BE2C (cell line): Measurements from ENCODE around the gene GLT6D1.

Experiments
- DNase-seq: peaks from one replicate; pipeline ENCODE4 v3.0.0-alpha.2; 2020
- H3K27me3 ChIP-seq: fragments of 250-450 bp; sonication (Bioruptor Pico); 2 replicates; pipeline ENCODE4 v1.5.1; 2020; ENCODE audit warnings: mild to moderate bottlenecking
- H3K36me3 ChIP-seq: fragments of 250-450 bp; sonication (Bioruptor Pico); 2 replicates; pipeline ENCODE4 v1.5.1; 2020; ENCODE audit warnings: mild to moderate bottlenecking
- H3K4me1 ChIP-seq: fragments of 250-450 bp; sonication (Bioruptor Pico); 2 replicates; pipeline ENCODE4 v1.5.1; 2020
- H3K4me3 ChIP-seq: 2 replicates; pipeline ENCODE4 v1.5.1; 2011; ENCODE audit warnings: low read depth, low read length
- H3K9me3 ChIP-seq: fragments of 250-450 bp; sonication (Bioruptor Pico); 2 replicates; pipeline ENCODE4 v1.5.1; 2020
- CTCF ChIP-seq: IDR thresholded peaks from 2 replicates; pipeline ENCODE4 v1.5.1; 2012; ENCODE audit warnings: mild to moderate bottlenecking, low read depth, low read length

Gene GLT6D1

GRCh38 chr9:135616619-135617537, 22.5 kb downstream of the GLT6D1 start:
- H3K4me1 ChIP-seq, result no peaks in the 10 kb centered on the region; the same call in 1 of the 2 replicates
- no peaks in the 10 kb centered on the region for H3K36me3 ChIP-seq
- H3K9me3 ChIP-seq, result no peaks in the 10 kb centered on the region
- no peak overlapping the region for H3K4me3 ChIP-seq
- DNase-seq, result no peak
- no peak for TF ChIP-seq CTCF
- no peaks in the 10 kb centered on the region for H3K27me3 ChIP-seq

- DNase-seq, result no peak
- no peaks in the 10 kb centered on the region; the same call in 1 of the 2 replicates for H3K9me3 ChIP-seq
- no peaks in the 10 kb centered on the region for H3K27me3 ChIP-seq
- H3K4me3 ChIP-seq, result no peak overlapping the region
- no peaks in the 10 kb centered on the region for H3K36me3 ChIP-seq
- 0 out of 2 replicates have a peak, but pooled peaks have one; percentile 26 for TF ChIP-seq CTCF
- H3K4me1 ChIP-seq, result no peaks in the 10 kb centered on the region; the same call in 1 of the 2 replicates
Measured at GRCh38 chr9:135615666-135616618, 23.4 kb downstream of the GLT6D1 start.

GRCh38 chr9:135614821-135615665, 24.3 kb downstream of the GLT6D1 start:
- no peak for DNase-seq
- no peak for TF ChIP-seq CTCF
- no peaks in the 10 kb centered on the region for H3K27me3 ChIP-seq
- no peaks in the 10 kb centered on the region for H3K36me3 ChIP-seq
- no peaks in the 10 kb centered on the region; the same call in 1 of the 2 replicates for H3K4me1 ChIP-seq
- H3K9me3 ChIP-seq, result no peaks in the 10 kb centered on the region; the same call in 1 of the 2 replicates
- no peak overlapping the region for H3K4me3 ChIP-seq

GRCh38 chr9:135613946-135614805, 25.2 kb downstream of the GLT6D1 start:
- H3K4me1 ChIP-seq, result no peaks in the 10 kb centered on the region; the same call in 1 of the 2 replicates
- TF ChIP-seq CTCF, result no peak
- DNase-seq, result peak; percentile 27
- H3K4me3 ChIP-seq, result no peak overlapping the region
- H3K9me3 ChIP-seq, result no peaks in the 10 kb centered on the region; the same call in 1 of the 2 replicates
- H3K27me3 ChIP-seq, result no peaks in the 10 kb centered on the region
- H3K36me3 ChIP-seq, result no peaks in the 10 kb centered on the region
